ENCODE results near the gene CLEC16A.

Gene CLEC16A

DNA sequence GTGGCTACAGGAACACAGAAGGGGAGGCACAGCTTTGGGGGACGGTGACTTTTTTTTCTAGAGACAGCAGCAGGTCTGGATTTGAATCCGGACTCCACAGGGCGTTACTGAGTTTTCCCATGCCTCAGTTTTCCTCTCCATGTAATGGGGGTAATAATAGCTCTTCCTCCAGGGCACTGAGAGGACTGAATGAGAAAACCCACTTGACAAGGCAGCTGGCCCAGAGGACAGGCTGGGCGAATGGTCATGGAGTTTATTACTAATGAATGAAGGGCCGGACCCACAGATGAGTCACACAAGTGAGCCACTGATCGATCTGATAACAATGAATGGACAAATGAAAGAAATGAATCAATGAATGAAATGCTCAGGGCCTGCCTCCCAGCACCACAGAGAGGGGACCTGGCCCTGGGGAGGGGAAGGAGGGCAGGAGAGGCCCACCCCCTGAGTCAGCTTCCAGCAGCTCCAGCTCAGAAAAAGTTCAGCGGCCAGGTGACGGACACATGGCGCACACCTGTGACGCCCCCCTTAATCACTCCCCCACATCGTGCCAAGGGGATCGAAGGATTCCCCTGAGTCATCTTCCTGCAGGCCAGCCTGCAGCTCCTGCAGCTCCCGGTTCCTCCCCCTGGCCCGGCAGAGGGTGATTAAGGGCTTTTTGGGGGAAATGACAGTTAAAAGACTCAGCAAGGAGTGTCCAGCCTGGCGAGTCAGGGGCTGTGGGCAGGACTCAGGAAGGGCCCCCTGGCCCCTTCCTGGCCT lies 257.3 kb downstream of the CLEC16A start:
- no peak for DNase-seq (ENCODE audit: low read depth in 3 of 3)

DNA sequence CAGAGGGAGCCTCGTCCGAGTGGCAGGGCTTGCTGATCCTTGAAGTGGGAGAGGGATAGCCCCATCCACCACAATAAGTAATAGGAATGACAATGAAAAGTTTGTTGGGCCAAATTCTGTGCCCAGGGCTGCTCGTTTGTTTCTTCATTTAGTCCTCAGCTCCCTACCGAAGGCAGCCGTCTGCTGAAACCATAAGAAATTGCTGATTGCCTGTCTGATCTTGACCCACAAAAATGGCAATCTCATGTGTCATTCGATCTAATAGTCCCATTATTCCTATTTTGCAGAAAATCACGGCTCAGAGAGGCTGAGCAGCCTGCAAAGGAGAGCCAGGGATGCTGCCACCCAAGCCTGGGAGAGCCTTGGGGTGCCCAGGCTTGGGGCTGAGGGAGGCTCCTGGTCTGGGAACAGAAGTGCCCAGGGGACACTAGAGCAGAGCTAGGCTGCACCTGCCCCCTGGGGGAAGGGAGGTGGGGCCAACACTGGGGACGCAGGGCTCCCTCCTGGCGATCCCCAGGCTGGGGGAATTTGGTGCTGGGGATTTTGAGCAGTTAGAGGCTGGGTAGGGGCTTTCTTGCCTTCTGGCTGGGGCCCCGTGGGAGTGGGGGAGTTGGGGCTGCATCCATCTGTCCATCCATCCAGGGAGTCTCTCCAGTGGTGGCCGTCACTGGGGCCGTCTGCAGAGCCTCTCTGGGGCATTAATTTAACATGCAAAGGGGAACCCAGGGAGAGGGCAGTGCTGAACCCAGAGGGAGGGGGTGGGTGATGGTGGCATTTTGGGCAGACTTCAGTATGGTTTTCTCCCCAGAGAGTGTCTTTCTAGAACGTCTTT lies 258.1 kb downstream of the CLEC16A start:
- no peak for DNase-seq (ENCODE audit: low read depth in 3 of 3)

DNA sequence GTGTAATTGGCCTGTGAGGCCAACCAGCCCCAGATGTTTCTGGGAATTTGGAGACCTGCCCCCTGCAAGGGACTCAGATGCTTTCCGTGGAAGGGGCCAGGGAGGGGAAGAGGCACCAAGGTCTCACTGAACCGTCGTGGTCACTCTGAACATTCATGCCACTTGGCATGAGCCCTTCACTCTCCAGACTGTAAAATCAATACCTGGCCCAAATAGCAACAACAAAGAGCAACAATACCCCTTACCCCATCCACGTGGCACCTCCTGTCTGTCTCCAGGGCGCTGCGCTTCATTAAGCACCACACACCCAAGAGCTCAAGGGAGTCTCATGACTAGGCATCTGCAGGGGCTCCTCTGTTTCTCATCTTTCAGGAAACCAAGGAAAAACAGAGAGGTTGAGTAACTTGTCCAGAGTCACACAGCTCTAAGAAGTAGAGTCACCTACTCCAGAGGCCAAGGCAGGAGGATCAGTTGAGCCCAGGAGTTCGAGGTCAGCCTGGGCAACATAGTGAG lies 258.8 kb downstream of the CLEC16A start:
- no peak for DNase-seq (ENCODE audit: low read depth in 3 of 3)

DNA sequence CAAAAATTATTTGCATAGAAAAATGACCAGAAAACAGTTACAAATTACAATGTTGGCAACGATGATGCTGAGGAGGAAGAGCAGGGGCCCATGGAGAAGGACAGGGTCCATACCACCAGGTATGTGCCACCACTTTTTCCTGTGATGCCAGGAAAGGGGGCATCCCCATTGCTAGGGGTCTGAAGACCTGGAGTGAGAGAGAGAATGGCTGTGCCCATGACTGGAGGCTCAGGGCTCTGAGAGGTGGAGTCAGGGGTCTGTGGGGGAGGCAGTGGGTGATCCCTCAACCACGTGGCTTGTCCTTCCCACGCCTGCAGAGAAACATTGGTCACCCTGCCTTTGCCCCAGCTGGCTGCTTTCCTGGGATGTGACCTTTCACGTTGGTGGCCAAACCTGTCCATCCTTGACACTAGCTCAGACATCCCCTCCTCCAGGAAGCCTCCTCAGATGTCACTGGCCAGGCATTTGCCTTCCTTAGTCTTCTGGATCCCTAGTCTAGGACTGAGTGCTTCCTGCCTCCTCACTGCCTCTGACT lies 260.2 kb downstream of the CLEC16A start:
- DNase-seq (ENCODE audit: low read depth in 3 of 3), result no peak

DNA sequence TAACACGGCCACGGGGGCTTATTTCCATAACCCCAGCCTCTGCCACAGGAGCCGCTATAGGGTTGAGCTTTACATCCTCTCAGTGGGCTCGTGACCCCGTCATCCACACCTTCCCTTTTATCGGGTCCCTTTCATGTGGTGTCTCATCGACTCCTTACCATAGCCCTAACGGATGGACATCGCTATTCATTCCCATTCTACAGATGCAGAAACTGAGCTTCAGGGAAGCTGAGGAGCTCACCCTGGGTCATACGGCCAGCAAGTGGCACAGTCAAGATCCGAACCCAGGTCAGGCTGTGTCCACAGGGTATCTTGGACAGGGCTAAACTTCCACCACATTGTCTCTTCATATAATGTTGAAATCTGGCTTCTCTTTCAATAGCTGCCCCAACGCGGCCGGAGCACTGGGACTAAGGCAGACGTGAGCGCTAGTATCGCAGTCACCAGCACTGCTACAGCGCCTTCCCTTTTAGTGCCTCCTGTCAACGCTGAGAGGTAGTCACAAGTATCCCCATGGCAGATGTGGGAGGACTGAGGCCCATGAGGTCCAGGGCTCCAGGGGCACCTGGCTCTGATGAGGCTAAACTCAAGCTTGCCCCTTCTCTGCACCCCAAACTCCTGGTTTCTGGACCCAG lies 260.8 kb downstream of the CLEC16A start:
- no peak for DNase-seq (ENCODE audit: low read depth in 3 of 3)

DNA sequence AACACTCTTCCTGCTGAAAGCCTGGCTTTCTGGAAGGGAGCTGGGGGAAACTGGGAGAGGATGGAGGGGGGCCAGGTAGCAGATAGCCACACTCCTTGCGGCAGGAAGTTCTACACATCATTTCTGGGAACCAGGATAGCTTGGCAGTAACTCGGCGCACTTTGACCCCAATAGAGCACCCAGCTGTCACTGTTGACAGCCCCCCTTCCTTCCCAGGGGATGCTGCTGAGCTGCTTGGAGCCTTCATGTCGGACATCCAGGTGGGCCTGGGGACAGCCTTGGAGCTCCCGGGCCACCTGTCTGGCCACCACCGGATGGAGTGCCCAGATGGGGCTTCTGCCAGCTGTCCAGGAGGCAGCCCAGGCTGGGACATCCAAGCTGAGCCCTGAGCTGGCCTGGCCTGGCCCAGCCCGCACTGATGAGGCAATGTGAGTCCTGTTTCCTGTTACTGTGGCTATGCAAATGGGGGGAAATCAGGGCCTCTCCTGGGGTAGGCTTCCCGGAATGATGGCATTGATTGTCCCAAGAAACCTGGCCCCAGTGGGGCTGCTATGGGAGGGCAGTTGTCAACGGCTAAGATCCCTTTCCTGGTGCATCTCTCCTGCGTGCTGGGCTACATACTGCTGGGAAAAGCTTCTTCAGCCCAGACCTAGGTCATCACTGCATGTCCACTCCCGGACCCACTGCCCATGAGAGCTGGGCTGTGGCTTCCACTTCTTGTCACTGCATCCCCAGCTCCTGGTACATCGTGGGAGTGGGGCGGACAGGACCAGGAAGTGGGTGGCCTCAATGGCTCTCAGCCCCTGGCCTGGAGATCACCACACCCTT lies 261.6 kb downstream of the CLEC16A start:
- no peak for DNase-seq (ENCODE audit: low read depth in 3 of 3)

DNA sequence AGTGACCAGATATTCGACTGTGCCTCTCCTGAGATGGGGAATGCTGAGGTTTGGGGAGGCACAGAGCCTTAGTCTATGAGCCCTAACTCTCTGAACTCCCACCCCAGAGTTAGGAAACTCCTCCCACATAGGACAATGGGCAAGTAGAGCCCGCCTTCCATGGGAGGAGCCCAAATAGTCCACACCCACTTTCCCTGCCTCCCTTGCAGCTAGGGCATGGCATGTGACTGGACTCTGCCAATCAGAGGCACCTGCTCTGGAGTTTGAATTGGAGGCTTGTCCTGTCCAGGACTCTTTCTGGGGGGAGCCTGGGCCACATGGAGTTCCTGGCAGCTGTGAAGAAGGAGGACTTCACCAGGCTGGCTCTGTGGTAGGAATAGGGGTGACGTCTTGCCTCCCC lies 263.3 kb downstream of the CLEC16A start:
- DNase-seq (ENCODE audit: low read depth in 3 of 3), result no peak

DNA sequence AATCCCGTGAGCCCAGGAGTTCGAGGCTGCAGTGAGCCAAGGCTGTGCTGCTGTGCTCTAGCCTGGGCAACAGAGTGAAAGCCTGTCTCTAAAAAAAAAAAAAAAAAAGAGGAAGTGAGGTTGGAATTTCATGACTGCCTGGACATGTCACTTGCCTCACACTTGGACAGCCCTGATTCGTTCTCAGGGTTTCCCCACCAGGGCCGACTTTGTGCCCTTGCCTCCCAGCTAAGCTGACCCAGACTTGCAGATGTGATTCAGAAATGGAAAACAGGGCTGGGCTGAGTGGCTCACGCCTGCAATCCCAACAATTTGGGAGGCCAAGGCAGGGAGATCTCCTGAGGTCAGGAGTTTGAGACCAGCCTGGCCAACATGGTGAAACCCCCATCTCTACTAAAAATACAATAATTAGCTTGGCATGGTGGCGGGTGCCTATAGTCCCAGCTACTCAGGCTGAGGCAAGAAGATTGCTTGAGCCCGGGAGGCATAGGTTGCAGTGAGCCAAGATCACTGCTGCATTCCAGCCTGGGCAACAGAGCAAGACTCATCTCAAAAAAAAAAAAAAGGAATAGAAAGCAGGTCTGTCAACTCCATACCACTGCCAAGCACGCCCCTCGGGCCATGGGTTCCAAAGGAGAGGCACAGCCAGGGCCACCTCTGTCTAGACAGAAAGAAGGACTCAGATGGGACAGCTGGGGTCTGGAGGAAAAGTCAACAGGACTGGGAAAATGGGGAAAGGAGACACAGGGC lies 264.7 kb downstream of the CLEC16A start:
- no peak for DNase-seq (ENCODE audit: low read depth in 3 of 3)

DNA sequence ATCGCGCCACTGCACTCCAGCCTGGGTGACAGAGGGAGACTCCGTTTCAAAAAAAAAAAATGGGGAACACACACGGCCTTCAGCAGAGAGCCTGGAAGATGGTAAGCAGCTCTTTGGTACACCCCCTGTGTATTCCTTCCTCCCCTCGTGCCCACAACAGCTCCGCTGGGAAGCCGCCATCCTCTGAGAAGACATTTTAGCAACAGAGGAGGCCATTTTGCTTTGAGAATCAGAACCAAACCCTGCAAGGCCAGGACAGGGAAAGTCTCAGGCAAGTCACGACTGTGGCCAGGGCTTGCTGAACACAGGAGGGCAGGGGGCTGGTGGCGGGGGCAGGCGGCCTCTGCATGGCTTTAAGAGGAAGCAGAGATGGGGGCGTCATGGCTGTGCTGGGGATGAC lies 265.9 kb downstream of the CLEC16A start:
- no peak for DNase-seq (ENCODE audit: low read depth in 3 of 3)

DNA sequence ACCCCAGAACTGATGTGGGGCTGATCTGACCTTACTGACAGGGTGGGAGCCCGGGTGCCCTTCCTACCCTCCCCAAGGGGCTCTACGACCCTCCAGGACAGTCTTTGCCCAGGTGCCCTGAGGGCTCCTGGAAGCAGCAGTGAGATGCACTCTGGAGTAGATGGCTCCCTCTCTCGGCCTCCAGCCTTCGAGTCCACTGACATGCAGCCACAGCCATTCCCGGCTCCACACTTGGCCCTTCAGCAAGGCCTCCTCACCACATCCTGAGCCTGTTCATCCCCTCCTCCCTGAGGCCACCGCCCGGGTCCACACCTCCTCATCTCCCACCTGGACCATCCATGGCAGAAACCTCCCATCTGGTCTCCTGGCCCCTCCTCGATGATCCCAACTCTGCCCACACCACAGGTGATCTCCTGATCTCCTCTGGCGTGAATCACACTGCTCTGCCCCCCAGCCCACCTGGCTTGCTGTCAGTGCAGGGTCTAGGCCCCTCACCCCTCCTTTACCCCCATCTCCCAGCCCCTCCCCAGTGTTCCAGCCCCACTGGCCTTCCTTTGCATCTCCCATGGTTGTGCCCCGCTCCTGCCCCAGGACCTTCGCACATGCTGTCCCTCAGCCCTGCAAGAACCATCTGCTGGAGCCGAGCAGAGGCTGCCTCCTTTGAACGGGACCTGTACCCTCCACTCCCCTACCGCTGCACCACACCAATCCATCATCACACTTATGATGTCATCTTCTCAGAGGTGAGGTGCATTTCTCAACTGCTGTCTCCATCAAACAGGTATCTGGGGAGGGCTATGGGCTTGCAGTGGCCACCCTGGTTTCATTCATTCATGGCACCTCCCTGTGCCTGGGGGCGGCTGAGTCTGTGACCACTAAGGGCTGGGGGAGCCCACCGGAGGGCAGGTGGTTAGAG lies 267.0 kb downstream of the CLEC16A start:
- DNase-seq (ENCODE audit: low read depth in 3 of 3), result no peak

DNA sequence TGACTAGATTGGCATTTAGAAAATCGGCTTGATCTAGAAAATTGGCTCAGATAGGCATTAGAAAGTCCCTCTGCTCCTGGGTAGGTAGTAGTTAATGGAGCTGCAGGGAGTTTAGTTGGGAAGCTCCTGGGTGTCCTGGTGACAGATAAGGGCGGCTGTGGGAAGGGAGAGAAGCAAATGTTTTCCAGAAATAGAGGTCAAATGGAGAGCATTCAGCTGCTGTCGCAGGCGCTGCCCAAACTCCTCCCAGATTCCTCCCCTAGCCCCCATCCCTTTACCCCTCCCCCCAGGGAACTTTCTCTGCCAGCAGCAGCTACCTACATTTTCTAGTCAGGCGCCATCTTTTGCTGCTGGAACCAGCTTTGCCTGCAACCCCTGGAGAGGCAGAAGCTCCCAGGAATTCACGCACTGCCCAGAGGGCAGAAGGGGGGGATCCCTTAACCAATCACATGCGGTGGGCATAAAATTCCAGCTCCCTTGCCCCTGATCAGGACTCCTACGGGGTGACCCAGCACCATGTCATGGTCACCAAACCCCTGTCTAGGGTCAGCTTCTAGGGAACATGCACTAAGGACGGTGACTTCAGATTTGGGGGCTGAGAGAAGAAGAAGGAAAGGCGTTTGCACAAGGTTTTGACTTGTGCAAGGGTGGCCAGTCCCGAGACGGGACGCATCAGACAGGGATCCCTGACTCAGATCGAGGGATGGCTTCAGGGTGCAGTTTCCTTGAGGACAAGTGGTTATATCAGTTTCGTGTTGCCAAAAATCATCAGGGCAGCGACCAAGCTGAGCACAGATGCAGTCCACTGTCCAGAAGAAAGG lies 267.8 kb downstream of the CLEC16A start:
- DNase-seq (ENCODE audit: low read depth in 3 of 3), result no peak

DNA sequence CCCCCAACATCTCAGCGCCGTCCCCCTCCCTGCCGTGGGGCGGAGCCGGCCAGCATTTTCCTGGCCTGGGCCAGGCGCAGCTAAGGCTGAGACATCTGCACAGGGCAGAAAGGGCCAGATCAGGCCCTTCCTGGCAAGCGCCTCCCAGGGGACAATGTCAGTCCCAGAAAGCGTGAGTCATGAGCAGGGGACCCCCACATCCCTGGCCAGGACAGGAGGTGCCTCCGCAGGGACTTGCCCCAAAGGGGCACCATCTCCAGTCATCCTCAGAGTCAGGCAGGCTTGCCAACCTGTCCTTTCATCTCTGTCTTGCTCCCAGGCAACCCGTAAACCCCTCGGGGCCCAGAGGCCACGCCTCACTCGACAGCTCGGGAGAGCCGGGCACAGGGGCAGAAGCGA lies 268.4 kb downstream of the CLEC16A start:
- DNase-seq (ENCODE audit: low read depth in 3 of 3), result no peak

DNA sequence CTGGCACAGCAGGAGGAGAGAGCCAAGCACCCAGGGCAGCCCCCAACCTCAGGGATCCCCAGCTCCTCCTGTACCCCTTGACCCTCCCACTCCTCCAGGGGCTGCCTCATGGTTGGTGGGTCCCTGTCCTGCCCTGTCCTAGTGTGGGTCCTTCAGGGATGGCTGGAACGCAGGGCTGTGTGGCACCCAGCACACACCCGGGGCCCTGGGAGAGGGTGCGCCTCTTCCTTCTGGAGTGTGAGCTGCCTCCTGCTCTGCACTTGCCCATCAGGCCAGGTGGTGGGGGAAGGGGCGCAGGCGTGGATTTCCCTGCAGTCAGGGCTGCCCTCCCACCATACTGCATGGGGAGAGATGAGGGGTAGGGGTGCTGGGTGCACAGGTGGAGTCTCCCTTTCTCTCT lies 269.0 kb downstream of the CLEC16A start:
- no peak for DNase-seq (ENCODE audit: low read depth in 3 of 3)

DNA sequence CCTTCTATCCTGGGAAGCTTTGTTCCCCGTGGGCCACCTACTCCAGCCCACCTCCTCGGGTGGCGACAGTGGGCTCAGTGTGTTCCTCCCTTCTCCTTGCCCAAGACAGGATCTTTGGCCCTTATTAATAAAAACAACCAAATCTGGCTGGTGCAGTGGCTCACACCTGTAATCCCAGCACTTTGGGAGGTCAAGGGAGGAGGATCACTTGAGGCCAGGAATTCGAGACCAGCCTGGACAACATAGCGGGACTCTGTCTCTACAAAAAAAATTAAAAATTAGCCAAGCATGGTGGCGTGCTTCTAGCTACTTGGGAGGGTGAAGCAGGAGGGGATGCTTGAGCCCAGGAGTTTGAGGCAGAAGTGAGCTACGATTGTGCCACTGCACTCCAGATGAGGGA lies 269.4 kb downstream of the CLEC16A start:
- no peak for DNase-seq (ENCODE audit: low read depth in 3 of 3)

DNA sequence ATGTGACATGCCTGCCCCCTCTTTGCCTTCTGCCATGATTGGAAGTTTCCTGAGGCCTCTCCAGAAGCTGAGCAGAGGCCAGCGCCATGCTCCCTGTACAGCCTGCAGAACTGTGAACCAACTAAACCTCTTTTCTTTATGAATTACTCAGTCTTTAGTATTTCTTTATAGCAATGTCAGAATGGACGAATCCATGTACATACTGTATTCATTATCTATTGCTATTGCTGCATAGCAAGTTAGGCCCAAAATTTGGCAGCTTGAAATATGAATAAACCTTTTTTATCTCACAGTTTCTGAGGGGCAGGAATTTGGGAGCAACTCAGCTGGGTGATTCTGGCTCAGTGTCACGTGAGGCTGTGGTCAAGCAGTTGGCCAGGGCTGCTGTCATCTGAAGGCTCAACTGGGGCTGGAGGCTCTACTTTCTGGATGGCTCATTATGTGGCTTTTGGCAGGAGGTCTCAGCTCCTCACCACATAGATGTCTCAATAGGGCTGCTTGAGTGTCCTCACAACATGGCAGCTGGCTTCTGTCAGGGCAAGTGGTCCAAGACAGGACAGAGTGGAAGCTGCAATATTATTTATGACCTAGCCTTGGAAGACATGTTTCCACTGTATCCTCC lies 271.7 kb downstream of the CLEC16A start:
- no peak for DNase-seq (ENCODE audit: low read depth in 3 of 3)

DNA sequence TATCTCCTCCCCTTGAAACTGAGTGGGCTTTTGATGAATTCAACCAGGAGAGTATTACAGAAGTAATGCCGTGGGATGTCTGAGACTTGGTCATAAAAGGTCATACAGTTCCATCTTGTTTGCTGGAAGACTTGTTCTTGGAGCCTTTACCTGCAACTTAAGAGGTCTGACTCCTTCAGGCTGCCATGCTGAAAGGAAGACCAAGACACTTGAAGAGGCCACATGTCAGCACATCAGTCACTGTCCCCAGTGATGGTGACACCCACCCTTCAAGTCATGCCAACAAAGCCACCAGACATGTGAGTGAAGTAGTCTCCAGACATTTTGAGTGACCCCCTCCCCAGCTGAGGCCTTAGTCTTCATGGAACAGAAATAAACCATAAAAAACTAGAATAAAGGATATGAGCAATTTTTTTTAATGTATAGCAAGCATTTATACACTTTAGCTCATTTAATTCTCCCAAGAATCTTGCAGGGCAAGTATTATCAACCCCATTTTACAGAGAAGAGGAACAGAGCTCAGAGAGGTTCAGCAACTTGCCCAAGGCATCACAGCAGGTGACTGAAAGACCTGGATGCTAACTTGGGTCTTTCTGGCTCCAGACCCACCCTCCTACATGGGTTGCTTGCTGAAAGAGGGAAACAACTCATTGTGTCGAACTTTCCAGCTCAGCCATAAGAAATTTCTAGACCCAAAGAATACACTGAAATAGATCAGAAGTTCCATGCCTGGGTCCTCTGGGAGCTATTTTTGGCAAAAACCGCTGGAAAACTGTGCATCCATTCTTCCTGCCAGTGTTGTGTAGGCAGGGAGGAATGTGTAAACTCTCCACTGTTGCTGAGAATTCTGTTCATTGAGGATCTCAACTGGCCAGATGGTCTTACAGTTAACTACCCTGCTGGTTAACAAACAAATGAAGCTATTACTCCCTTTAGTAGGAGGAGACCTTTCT lies 273.6 kb downstream of the CLEC16A start:
- DNase-seq (ENCODE audit: low read depth in 3 of 3), result no peak

DNA sequence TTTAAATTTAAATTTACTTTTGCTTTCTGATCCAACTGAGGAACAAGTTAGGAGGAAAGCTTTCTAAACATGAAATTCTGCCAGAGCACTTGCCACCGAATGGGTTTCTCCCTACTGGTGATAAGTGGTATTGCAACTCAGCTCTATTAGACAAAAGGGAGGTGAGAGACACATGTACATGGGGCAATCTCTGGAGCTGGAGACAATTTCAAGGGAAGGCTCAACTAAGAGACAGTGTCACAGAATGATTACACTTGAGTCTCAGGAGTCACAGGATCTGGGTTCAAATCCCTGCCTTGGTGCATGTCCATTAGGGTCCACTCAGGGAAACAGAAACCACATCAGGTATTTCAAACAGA lies 274.2 kb downstream of the CLEC16A start:
- DNase-seq (ENCODE audit: low read depth in 3 of 3), result no peak
